HG03354 (cell line): Measurements from ENCODE around the gene MAP7D3.
A peak's percentile ranks its signal among the peaks of the same experiment; 100 is the strongest.

ENCODE experiments used
- ATAC-seq: cut with Tn5 transposase; IDR thresholded peaks from one replicate; pipeline ENCODE4 v1.9.1; 2021; ENCODE audit warnings: mild to moderate bottlenecking; ENCODE audit not compliant: unreplicated experiment, poor library complexity, severe bottlenecking

Gene MAP7D3

DNA sequence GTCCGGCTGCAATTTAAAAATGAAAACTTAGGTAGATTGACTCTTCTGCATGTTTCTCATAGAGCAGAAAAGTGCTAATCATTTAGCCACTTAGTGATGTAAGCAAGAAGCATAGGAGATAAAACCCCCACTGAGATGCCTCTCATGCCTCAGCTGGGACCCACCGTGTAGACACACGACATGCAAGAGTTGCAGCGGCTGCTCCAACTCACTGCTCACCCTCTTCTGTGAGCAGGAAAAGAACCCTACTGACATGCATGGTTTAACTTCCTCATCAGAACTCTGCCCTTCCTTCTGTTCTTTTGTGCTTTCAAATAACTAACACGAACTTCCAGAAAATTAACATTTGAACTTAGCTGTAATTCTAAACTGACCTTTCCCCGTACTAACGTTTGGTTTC lies 41.0 kb downstream of the MAP7D3 start:
- ATAC-seq = peak; percentile 52

DNA sequence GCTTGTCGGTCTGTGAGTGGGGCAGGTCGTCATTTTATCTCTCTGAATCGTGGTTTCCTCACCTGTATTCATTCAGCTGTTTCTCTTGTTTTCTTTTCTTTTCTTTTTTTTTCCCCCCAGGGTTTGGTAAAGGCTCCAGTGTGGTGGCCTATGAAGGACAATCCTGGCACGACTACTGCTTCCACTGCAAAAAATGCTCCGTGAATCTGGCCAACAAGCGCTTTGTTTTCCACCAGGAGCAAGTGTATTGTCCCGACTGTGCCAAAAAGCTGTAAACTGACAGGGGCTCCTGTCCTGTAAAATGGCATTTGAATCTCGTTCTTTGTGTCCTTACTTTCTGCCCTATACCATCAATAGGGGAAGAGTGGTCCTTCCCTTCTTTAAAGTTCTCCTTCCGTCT lies 41.4 kb downstream of the MAP7D3 start:
- ATAC-seq = no peak

DNA sequence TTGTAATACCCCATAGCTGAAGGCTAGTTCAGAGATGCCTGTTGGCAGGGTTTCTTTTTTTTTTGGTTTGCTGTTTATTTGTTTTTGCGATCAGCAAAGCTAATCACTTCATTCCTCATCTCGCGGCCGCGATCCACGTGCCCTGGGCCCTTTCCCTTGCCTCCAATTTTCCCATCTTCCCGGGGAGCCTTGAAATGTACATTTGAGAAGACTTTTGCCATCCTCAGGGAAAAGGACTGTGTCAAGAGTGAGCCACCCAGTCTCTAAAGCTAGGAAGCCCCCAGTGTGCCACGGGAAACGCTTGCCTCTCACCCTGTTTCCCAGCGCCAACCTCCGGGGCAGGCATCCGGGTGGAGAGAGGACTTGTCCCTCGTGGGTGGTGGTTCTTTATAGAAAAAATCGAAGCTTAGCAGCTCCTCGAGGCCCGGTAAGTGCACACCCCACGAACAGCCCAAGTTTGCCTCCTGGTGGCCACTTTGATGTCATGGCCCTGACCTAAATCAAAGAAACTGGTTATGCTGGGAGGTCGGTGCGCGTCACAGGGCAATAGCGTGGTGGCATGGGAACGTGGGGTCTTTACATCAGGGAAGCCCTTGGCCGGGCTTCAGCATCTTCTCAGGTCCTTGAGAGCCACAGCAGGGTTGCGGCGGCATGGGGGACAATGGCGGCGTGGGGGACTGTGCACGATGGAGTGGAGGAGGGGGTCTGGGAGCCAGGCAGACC lies 42.0 kb downstream of the MAP7D3 start:
- no peak for ATAC-seq

- ATAC-seq = no peak
Observed at GRCh38 chrX:136207546-136207945, 43.7 kb downstream of the MAP7D3 start.

GRCh38 chrX:136206916-136207315 lies 44.3 kb downstream of the MAP7D3 start:
- no peak for ATAC-seq

DNA sequence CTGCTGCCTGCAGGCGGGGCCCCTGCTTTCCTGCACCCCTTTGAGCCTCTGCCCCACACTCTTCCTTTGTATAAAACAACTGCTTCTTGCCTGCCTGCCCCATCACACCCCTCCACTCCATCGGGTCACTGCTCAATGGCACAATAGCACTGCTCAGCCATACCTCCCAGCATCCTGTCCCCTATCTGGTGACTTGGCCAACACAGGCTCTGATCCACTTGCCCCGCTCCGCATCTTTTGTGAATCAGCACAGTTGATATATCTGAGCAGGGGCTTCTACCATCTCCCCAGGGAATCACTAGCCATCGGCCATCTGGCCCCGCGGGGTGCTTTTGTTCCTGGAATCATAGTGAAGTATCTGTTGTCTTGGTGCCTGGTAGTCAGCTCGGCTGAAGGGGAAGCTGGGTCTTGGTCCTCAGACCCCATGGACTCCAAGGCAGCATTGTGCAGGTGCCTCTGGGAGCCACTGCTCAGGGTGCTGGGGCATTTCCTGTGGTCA lies 45.3 kb downstream of the MAP7D3 start:
- ATAC-seq = no peak

GRCh38 chrX:136204571-136204970 lies 46.6 kb downstream of the MAP7D3 start:
- ATAC-seq = no peak

- ATAC-seq = no peak
Observed at GRCh38 chrX:136203951-136204350, 47.2 kb downstream of the MAP7D3 start.

DNA sequence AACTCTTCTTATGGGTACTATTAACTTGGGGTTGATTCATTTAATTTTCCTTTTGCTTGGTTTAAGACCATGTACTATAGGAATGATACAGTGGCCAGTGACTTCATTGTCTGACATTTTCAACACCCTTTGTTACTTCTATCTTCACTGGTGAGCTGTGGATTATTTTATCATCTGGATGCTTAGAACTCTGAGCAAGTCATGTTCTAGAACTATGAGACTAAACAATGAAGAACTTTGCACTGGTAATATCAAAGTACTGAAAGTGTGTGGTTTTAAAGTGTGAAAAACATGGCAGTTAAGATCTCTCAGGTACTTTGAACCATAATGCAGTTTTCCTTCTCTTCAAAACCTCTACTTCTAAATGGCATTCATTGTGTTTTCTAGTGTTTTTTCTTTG lies 47.8 kb downstream of the MAP7D3 start:
- ATAC-seq = no peak

GRCh38 chrX:136202889-136203288 lies 48.3 kb downstream of the MAP7D3 start:
- ATAC-seq = no peak

- ATAC-seq = no peak
Observed at GRCh38 chrX:136201601-136202000, 49.6 kb downstream of the MAP7D3 start.

DNA sequence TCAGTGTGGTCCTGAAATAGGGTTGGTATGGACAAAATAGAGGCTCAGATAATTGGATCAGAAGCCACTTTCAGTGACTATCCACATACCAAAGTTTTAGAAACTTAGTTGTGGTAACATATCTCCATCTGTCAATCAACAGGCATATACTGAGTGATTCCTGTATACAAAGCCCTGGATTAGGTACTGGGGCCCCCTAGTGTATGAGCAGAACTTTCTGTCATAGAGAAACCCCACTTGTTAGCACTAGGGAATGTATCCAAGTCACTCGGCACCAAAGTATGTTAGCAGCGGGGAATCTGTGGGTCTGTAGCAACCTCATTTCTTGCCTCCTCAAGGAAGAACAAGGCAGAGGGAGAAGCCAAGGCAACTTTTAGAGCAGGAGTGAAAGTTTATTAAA lies 50.7 kb downstream of the MAP7D3 start:
- no peak for ATAC-seq

- no peak for ATAC-seq
Observed at GRCh38 chrX:136199365-136199764, 51.8 kb downstream of the MAP7D3 start.

DNA sequence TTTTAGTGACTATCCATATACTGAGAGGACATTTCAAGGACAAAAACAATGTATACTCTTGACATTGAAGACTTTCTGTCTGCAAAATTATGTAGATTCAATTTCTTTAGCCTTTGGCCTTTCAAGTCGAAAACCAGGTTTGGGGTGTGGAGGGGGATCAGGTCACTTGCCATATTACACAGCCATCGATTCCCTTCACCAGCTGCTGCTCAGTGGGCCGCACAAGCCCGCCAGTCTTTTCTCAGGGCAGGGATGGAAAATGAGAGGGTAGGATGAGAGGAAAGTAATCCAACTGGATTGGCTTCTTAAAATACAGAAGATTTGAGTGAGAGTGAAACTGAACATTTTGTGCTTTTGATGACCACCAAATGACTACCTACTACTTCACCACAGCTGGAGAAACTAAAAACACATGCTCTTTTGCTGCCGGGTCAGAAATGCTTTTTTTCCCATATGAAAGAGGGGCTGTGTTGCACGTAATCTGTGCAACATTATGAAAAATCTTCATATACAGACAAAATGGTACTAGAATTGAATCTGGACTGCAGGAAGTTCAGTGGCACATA lies 52.4 kb downstream of the MAP7D3 start:
- ATAC-seq = no peak

DNA sequence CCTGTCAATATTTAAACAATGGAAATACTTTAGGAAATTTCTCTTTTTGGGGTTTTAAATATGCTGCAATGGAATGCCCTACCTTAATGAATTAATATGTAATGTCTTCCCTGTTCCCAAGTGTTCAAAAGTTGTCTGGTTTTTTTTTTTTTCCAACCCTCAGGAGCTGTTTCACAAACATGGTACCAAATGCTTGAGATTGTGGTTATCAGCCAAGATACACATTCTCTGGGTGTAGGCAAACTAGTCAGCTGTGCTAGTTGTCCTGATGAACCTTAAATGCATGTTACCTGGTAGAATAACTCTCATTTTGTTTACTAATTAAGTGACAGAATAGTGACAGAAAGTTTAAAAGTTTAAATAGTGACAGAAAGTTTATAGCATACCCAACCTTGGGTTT lies 53.2 kb downstream of the MAP7D3 start:
- ATAC-seq = no peak

- no peak for ATAC-seq
Observed at GRCh38 chrX:136196691-136197155, 54.5 kb downstream of the MAP7D3 start.

- ATAC-seq = no peak
Observed at GRCh38 chrX:136195247-136195646, 56.0 kb downstream of the MAP7D3 start.

GRCh38 chrX:136194536-136194935 lies 56.7 kb downstream of the MAP7D3 start:
- no peak for ATAC-seq

DNA sequence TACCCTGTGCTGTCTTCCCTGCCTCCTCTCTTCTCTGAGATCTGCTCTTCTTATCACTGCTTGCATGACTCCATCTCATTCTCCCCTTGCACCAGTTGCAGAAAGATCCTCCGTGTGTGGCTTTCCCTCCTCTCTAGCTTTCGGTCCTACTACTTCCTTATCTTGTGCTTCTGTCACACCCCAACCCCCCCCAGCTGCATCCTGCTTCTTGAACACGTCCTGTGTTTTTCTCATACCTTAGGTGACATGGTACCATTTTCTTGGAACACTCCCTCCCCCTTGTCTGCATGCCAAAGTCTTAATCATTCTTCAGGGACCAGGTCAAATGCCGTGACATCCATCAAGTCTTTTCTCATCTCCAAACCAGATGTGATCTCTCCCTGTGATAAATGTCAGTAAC lies 57.4 kb downstream of the MAP7D3 start:
- no peak for ATAC-seq

DNA sequence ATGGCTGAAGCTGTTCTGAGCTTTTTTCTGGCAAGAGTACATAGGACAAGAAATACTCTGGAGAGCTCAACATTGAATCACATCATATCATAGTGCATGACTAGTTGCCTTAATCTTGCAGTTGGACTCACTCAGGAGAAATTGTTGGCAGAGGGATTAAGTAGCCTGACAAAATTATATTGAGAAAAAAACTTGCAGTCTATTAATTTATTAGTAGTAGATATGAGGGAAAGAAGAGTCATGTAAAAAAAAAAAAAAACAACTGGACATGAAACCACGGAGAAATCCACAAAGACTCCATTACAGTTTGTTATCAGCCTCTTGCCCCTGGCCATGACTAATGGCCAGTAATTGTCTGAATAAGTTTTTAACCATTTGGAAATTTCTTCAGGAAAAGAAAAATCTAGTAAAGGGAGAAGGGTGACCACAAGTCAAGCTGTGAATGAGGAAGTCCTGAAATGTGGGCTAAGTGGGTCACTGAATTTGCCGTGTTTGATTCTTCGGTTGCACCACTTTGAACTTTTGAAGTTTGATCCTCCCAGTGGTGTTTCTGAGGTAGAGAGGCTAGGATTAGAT lies 58.3 kb downstream of the MAP7D3 start:
- ATAC-seq = no peak

DNA sequence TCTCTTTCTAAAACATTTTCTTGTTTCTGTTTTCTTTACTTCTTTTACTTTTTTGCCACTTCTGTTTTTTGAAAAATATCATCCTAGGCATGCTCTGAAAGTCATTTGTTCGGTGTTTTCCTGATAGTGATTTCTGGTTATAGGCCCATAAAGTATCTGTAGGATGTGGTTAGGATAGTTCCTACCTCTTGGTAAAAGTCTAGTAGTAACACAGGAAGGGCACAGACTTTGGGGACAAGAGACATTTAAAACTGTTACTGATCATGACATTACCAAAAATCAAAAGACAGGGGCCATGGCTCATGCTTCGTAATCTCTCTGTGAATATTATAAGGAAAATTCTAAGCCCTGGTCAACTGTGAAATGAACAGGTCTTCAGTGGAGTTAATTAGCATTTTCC lies 59.1 kb downstream of the MAP7D3 start:
- ATAC-seq = no peak
